Stimulated activated CD4-positive, alpha-beta T cell treated with anti-CD3 and anti-CD28 coated beads, Interleukin-1b, Interleukin-23, amount 100 ng/mL, for 1 hour (primary cell): Measurements from ENCODE around the gene POM121L2.

ENCODE experiments used
- DNase-seq, 2 donors: peaks; one replicate each; pipeline ENCODE4 v3.0.0-alpha.2; 2020; ENCODE audit warnings: low read depth in 2 of 2

POM121L2 gene

DNA sequence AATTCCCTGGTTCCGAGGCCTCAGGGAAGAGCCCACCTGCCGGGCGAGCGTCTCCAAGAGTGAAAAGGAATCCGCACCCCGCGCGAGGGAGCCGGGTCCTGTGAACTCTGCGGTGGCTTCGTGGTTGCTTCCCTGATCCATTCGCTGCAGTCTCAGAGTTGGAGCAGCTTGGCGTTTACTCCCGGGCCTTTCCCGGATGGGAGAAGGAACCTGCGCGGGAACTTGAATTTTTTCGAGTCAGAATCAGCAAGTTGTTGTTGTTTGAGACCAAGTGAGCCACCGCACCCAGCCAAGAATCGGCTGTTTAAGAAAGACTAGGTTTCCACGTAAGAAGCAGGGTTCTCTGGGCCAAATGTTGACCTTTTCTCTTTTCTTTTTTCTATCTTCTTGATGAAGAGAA is 51.7 kb downstream of the POM121L2 start:
- DNase-seq, result no peak
